ENCODE measurements around the gene KCNIP4. TPM values are rescaled to one million over a fixed set of nuclear protein-coding genes. Genes with fewer than 3 reads are reported as not detected.

Gene KCNIP4
- total RNA-seq, 4 donors from 2014 or later: 0.19 TPM; not detected in 3

GRCh38 chr4:21130606-21131005, 818.0 kb downstream of the KCNIP4 start:
- no peak overlapping the region for H3K27ac ChIP-seq
- intact Hi-C loops (cut with DNase I): loop anchor here (10.0 kb wide), 1 partner anchor 356 kb away; no protein-coding TSS in a partner anchor
- H3K36me3 ChIP-seq: no peaks in the 10 kb centered on the region
- no peaks in the 10 kb centered on the region for H3K9me3 ChIP-seq
- no peak overlapping the region for H3K4me3 ChIP-seq
- no peaks in the 10 kb centered on the region for H3K27me3 ChIP-seq
- H3K4me1 ChIP-seq: no peaks in the 10 kb centered on the region
- DNase-seq: no peak
- TF ChIP-seq CTCF (IDR thresholded peaks at IDR 0.05) (no peak), POLR2A (IDR thresholded peaks at IDR 0.05) (no peak)

GRCh38 chr4:21126014-21126512, 822.5 kb downstream of the KCNIP4 start:
- DNase-seq: no peak

GRCh38 chr4:21118301-21118700, 830.3 kb downstream of the KCNIP4 start:
- TF ChIP-seq CTCF (IDR thresholded peaks at IDR 0.05): no peak
- no peak for TF ChIP-seq POLR2A (IDR thresholded peaks at IDR 0.05)
- 23 to 46% methylated on average over 3 of the region's 3 CpGs for whole genome bisulfite sequencing, 2 donors
- no peak for DNase-seq
- Histone ChIP-seq H3K9me3 (no peaks in the 10 kb centered on the region), H3K4me3 (no peak overlapping the region), H3K36me3 (no peaks in the 10 kb centered on the region), H3K27ac (no peak overlapping the region), H3K4me1 (no peaks in the 10 kb centered on the region), H3K27me3 (no peaks in the 10 kb centered on the region)
- intact Hi-C loops (cut with DNase I): no loop called here

More at GRCh38 chr4:21126014-21126512, 822.5 kb downstream of the KCNIP4 start:
- H3K36me3 ChIP-seq: no peaks in the 10 kb centered on the region
- intact Hi-C loops (cut with DNase I): no loop called here
- WGBS, 2 donors: 29 to 53% methylated on average over 3 of the region's 3 CpGs
- H3K27me3 ChIP-seq: no peaks in the 10 kb centered on the region
- H3K4me1 ChIP-seq: no peaks in the 10 kb centered on the region
- H3K9me3 ChIP-seq: no peaks in the 10 kb centered on the region
- no peak overlapping the region for H3K27ac ChIP-seq
- TF ChIP-seq CTCF (IDR thresholded peaks at IDR 0.05): no peak
- no peak for TF ChIP-seq POLR2A (IDR thresholded peaks at IDR 0.05)
- H3K4me3 ChIP-seq: no peak overlapping the region

- no peaks in the 10 kb centered on the region for H3K9me3 ChIP-seq
- no peaks in the 10 kb centered on the region for H3K36me3 ChIP-seq
- no peak for DNase-seq
- no peaks in the 10 kb centered on the region for H3K27me3 ChIP-seq
- no peak overlapping the region for H3K4me3 ChIP-seq
- H3K4me1 ChIP-seq: no peaks in the 10 kb centered on the region
- intact Hi-C loops (cut with DNase I): no loop called here
- no peak overlapping the region for H3K27ac ChIP-seq
- 63 to 71% methylated on average over 6 to 7 of the region's 7 CpGs for WGBS, 2 donors
- TF ChIP-seq POLR2A (IDR thresholded peaks at IDR 0.05) (no peak), CTCF (IDR thresholded peaks at IDR 0.05) (no peak)
Observed at GRCh38 chr4:21117541-21118180, 830.9 kb downstream of the KCNIP4 start.

GRCh38 chr4:21113496-21114223, 834.9 kb downstream of the KCNIP4 start:
- TF ChIP-seq POLR2A (IDR thresholded peaks at IDR 0.05): no peak
- no peak for TF ChIP-seq CTCF (IDR thresholded peaks at IDR 0.05)
- Histone ChIP-seq H3K27me3 (no peaks in the 10 kb centered on the region), H3K27ac (no peak overlapping the region), H3K36me3 (no peaks in the 10 kb centered on the region), H3K9me3 (no peaks in the 10 kb centered on the region), H3K4me1 (no peaks in the 10 kb centered on the region), H3K4me3 (no peak overlapping the region)
- no peak for DNase-seq
- 49 to 71% methylated on average over 3 of the region's 3 CpGs for WGBS, 2 donors
- intact Hi-C loops (cut with DNase I): no loop called here
